ENCODE measurements around the gene IER5.
"Not testable (repeated sequence)": the region's sequence is repeated elsewhere in the genome, so short reads cannot be mapped to it uniquely, and the experiment has no call there.

The IER5 gene

GRCh38 chr1:181115971-181116370, 27.5 kb downstream of the IER5 start:
- DNase-seq (ENCODE audit: low read depth), result not testable (repeated sequence)

GRCh38 chr1:181116819-181117390, 28.4 kb downstream of the IER5 start:
- no peak for DNase-seq (ENCODE audit: low read depth)

- DNase-seq (ENCODE audit: low read depth), result no peak
These were observed 29.3 kb downstream of the IER5 start for GRCh38 chr1:181117648-181118449.

- no peak for DNase-seq (ENCODE audit: low read depth)
These were observed 30.8 kb downstream of the IER5 start for GRCh38 chr1:181119093-181119989.

- no peak for DNase-seq (ENCODE audit: low read depth)
These were observed 32.4 kb downstream of the IER5 start for GRCh38 chr1:181120924-181121323.

- DNase-seq (ENCODE audit: low read depth), result no peak
These were observed 33.0 kb downstream of the IER5 start for GRCh38 chr1:181121498-181121897.

- no peak for DNase-seq (ENCODE audit: low read depth)
These were observed 33.7 kb downstream of the IER5 start for GRCh38 chr1:181122222-181122621.

GRCh38 chr1:181123173-181123572, 34.7 kb downstream of the IER5 start:
- DNase-seq (ENCODE audit: low read depth), result no peak

GRCh38 chr1:181124291-181124751, 35.8 kb downstream of the IER5 start:
- DNase-seq (ENCODE audit: low read depth), result no peak

GRCh38 chr1:181126289-181126688, 37.8 kb downstream of the IER5 start:
- no peak for DNase-seq (ENCODE audit: low read depth)

- DNase-seq (ENCODE audit: low read depth), result no peak
These were observed 38.5 kb downstream of the IER5 start for GRCh38 chr1:181126871-181127587.

- DNase-seq (ENCODE audit: low read depth), result no peak
These were observed 39.5 kb downstream of the IER5 start for GRCh38 chr1:181127898-181128453.

- DNase-seq (ENCODE audit: low read depth), result no peak
These were observed 40.3 kb downstream of the IER5 start for GRCh38 chr1:181128592-181129497.

GRCh38 chr1:181129771-181130606, 41.5 kb downstream of the IER5 start:
- DNase-seq (ENCODE audit: low read depth), result no peak

GRCh38 chr1:181131255-181131941, 42.9 kb downstream of the IER5 start:
- DNase-seq (ENCODE audit: low read depth), result no peak

- DNase-seq (ENCODE audit: low read depth), result no peak
These were observed 45.0 kb downstream of the IER5 start for GRCh38 chr1:181133441-181133951.

GRCh38 chr1:181133969-181134418, 45.5 kb downstream of the IER5 start:
- no peak for DNase-seq (ENCODE audit: low read depth)

GRCh38 chr1:181134543-181135436, 46.3 kb downstream of the IER5 start:
- no peak for DNase-seq (ENCODE audit: low read depth)

All from HS-27A (cell line).